ENCODE measurements around the gene DDHD1.
"Not testable (repeated sequence)": the region's sequence is repeated elsewhere in the genome, so short reads cannot be mapped to it uniquely, and the experiment has no call there.

The DDHD1 gene

GRCh38 chr14:53152887-53153701 is at the start of gene DDHD1:
Gene DDHD1, minus strand, starts transcription at chr14:53153323. Its CDS starts 225 bp downstream, at chr14:53153098.
- peak; percentile 76 for DNase-seq

GRCh38 chr14:53195949-53196348 is 42.8 kb upstream of the DDHD1 start:
- DNase-seq, result no peak

DNA sequence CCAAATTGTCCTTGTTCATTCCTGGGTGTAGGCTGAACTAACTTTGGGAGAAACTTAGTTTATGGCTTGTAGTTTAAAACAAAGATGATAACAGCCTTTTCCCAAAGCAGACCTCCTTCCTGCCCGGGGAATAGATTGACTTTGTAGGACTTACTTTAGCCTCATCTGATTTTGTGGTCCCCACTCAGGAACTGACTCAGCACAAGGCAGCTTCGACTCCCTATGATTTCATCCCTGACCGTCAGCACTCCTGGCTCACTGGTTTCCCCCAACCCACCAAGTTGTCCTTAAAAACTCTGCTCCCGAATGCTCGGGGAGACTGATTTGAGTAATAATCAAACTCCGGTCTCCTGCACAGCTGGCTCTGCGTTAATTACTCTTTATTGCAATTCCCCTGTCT is 40.1 kb upstream of the DDHD1 start:
- no peak for DNase-seq

- DNase-seq, result no peak
These were observed 39.1 kb upstream of the DDHD1 start for GRCh38 chr14:53192052-53192760.

DNA sequence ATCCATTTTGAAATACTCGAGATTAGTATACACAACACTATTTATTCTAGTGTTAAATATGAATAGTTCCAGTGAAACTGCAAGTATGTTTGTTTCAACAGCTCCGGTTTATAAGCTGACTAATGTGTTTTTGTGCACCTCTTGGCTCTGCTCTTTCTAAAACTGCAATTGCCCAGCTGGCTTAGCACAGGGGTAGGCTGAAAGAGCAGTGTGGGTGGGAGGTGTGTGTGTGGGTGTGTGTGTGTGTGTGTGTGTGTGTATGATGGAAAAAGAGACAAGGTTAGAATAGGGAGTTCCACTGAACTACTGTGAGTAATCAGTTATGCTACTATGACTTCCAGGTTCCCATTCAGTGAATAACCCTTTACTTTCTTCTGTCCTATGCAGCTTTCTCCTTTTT is 37.8 kb upstream of the DDHD1 start:
- no peak for DNase-seq

GRCh38 chr14:53187921-53188463 is 34.9 kb upstream of the DDHD1 start:
- DNase-seq, result no peak

DNA sequence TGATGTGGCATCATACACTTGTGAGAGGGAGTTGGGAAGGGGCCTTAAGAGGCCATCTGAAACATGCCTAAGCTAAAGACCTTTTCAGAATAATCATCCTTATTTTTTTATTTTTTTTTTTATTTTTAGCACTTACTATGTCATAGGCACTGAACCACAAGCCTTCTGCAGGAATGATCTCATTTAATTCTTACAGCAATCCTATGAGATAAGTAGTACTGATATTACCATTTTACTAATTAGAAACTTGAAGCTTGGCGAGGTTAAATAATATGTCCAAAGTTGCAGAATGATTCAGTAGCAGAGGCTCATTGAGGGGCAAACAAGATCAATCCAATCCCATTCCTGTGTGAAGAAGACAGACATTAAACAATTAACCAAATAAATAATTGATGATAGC is 33.4 kb upstream of the DDHD1 start:
- no peak for DNase-seq

DNA sequence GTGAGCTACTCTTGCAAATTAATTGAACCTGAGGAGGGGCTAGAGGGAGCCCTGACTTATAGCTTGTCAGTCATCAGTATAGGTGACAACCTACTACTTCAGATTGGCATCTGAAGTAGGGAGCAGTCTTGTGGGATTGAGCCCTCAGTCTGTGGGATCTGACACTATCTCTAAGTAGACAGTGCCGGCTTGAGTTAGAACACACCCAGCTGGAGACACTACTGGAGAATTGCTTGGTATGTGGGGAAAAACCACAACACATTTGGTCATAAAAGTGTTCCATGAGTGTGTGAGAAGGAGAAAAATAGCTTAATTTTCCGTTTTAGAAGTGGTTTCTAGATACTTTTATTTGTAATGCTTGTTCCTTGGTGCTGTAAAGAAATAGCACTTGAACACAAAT is 30.5 kb upstream of the DDHD1 start:
- DNase-seq, result no peak

- no peak for DNase-seq
These were observed 29.9 kb upstream of the DDHD1 start for GRCh38 chr14:53183056-53183455.

GRCh38 chr14:53181463-53182081 is 28.4 kb upstream of the DDHD1 start:
- DNase-seq, result not testable (repeated sequence)

DNA sequence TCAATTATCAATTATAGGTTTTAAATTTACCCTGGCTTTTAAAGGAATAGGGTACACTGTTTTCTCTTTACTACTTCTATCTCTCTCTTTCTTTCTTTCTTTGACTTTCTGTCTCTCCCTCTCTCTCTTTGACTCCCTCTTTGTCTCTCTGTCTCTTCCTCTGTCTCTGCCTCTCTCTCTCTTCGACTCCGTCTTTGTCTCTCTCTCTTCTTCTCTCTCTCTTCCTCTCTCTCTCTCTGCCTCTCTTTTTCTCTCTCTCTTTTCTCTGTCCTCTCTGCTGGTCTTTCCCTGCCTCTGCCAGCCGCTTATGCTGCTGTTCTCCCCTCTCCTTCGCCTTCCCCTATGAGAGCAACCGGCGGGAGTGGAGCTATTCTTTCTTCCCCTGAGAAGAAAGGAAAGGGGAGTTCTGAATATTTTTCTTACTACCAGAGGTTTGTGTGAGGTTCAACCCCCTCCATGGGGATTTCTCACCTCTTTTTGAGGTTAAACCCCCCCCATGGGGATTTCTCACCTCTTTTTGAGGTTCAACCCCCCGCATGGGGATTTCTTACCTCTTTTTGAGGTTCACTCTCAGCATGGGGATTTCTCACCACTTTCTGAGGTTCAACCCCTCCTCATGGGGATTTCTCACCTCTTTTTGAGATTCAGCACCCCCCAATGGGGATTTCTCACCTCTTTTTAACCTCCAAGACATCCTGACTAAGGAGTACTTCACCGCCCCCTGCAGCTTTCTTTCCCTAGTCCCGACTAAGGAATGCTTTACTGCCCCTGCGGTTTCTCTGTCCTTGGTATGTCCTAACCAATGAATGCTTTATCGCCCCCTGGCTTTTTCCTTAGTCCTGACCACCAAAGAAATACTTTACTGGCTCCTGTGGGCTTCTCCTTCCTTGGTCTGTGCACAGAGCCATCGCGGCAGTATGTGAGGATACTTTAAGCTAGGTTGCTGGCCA is 27.4 kb upstream of the DDHD1 start:
- no peak for DNase-seq

DNA sequence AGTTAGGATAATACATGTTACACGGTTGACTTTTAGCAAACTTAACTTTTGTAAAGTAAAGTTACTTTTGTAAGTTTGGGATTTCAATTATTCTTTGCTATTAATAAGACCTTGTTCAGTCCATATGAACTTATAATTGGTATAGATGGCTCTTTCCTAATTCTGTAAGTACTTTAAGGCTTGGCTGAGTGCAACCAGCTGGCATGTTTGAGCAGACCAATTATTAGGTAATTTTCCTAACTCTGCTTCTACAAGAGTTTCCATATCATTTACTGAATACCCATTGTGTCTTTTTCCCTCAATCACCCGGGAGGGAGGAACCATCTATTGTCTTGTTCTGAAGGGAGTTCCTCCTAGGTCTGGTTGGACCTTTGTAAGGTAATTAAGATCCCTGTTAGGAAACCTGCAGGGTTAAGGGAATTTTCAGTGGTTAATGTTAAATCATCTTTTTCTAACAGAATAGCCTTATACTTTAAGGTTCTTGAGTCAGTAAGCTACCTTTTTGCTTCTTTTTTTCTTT is 26.4 kb upstream of the DDHD1 start:
- DNase-seq, result not testable (repeated sequence)

DNA sequence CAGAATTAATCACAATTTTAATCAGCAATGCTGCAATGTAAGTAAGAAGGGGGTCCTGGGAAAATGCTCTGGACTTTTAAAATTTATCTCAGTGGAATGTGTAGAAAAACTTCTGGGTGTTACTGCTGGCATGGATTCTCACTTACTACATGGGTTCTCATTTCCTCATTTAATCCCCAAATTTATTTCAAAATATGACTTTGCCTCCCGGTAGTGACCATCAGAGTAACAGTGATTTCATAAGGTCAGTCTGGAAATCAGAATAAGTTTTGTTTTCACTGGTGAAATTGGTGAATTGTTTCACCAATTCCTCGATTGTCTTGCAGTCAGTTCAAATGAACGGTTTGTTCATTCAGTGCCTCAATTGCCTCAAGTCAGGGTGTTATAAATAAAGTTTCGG is 22.3 kb upstream of the DDHD1 start:
- no peak for DNase-seq

- DNase-seq, result no peak
These were observed 21.8 kb upstream of the DDHD1 start for GRCh38 chr14:53174918-53175317.

DNA sequence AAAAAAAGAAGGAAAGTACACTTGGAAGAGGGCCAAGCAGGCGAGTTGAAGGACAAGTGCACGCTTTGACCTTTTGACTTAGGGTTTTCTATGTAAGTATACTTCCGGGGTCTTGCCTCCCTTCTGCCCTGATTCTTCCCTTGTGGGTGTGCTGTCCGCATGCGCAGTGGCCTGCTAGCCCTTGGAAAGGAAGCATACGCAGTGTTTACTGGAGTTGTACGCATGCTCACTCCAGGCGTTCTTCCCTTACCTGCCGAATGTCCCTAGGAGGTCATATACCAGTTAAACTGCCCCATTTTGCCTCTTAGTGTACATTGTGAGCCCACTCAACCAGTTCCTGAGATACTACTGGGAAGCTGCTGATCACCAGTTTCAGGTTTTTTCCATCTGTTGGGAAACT is 15.7 kb upstream of the DDHD1 start:
- DNase-seq, result no peak

GRCh38 chr14:53167602-53168328 is 14.6 kb upstream of the DDHD1 start:
- DNase-seq, result no peak

DNA sequence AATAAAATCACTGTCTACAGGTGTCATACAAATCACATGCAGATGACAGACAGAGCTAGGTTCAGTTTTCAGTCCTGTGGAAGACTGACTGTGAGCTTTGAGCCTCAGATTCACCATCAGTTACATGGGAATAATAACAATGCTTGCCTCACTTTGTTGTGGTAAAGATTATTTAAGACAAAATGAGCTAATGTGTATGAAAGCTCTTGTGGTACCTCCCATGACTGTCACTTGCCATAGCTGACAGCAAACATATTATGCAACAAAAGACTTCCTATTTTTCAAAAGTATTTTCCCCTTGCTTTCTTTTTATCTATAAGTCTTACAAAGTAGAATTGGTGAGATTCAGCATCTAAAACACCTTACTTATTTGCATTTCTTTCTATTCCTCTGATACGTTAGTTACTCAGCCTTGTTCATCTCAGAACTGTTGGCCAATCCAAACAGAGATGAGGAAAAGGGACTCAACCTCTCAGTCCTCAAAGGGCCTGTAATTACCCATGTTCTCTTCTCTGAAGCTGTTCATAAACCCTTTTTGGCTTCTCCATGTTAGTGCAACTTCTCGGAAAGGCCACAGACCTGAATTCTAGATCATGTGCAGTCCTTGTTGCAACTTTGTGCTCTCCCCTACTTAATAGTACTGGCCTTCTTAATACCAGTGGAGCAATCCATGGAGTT is 8.8 kb upstream of the DDHD1 start:
- no peak for DNase-seq

GRCh38 chr14:53156238-53156637 is 3.1 kb upstream of the DDHD1 start:
- DNase-seq, result no peak

- DNase-seq, result no peak
These were observed 584 bp upstream of the DDHD1 start for GRCh38 chr14:53153702-53154112.

- DNase-seq, result peak; percentile 48
These were observed 788 bp downstream of the DDHD1 start for GRCh38 chr14:53152184-53152886.
